ENCODE results near the gene DYNLRB1.

DNA sequence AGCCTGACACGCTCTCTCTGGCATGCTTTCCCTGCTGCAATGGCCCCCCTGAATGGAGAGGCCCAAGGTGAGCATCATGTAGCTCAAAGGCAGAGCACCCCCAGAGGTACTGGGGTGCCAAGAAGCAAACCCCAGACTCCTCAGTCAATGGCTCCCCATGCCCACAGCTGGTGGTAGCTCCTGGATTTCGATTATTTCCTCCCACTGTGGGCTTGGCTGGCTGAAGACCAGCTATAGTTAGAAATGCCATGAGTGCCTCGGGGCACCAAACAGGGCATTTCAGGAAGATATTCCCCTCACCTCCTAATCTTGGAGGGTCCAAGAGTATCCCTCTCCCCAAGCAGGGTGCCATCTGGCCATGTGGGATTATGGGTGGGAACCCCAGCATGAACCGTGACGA lies 59.0 kb downstream of the DYNLRB1 start:
- TF ChIP-seq, protein P1, sequence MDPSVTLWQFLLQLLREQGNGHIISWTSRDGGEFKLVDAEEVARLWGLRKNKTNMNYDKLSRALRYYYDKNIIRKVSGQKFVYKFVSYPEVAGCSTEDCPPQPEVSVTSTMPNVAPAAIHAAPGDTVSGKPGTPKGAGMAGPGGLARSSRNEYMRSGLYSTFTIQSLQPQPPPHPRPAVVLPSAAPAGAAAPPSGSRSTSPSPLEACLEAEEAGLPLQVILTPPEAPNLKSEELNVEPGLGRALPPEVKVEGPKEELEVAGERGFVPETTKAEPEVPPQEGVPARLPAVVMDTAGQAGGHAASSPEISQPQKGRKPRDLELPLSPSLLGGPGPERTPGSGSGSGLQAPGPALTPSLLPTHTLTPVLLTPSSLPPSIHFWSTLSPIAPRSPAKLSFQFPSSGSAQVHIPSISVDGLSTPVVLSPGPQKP (IDR thresholded peaks at IDR 0.05; ENCODE audit: low read depth, low read length): no peak
- TF ChIP-seq, protein P2, sequence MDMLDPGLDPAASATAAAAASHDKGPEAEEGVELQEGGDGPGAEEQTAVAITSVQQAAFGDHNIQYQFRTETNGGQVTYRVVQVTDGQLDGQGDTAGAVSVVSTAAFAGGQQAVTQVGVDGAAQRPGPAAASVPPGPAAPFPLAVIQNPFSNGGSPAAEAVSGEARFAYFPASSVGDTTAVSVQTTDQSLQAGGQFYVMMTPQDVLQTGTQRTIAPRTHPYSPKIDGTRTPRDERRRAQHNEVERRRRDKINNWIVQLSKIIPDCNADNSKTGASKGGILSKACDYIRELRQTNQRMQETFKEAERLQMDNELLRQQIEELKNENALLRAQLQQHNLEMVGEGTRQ (IDR thresholded peaks at IDR 0.05; ENCODE audit: borderline replicate concordance, low read depth, low read length): no peak
- TF ChIP-seq, protein P3, sequence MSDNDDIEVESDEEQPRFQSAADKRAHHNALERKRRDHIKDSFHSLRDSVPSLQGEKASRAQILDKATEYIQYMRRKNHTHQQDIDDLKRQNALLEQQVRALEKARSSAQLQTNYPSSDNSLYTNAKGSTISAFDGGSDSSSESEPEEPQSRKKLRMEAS (IDR thresholded peaks at IDR 0.05; ENCODE audit: low read depth, low read length): no peak
- TF ChIP-seq SREBF2 (IDR thresholded peaks at IDR 0.05; ENCODE audit: low read length) (no peak), MYC (IDR thresholded peaks at IDR 0.05; ENCODE audit: insufficient read depth, insufficient read length, insufficient replicate concordance, low read length, severe bottlenecking) (no peak), RB1 (IDR thresholded peaks at IDR 0.05; ENCODE audit: borderline replicate concordance) (no peak)
- TF ChIP-seq, protein P4, sequence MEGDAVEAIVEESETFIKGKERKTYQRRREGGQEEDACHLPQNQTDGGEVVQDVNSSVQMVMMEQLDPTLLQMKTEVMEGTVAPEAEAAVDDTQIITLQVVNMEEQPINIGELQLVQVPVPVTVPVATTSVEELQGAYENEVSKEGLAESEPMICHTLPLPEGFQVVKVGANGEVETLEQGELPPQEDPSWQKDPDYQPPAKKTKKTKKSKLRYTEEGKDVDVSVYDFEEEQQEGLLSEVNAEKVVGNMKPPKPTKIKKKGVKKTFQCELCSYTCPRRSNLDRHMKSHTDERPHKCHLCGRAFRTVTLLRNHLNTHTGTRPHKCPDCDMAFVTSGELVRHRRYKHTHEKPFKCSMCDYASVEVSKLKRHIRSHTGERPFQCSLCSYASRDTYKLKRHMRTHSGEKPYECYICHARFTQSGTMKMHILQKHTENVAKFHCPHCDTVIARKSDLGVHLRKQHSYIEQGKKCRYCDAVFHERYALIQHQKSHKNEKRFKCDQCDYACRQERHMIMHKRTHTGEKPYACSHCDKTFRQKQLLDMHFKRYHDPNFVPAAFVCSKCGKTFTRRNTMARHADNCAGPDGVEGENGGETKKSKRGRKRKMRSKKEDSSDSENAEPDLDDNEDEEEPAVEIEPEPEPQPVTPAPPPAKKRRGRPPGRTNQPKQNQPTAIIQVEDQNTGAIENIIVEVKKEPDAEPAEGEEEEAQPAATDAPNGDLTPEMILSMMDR (IDR thresholded peaks at IDR 0.05 in 2 of 3, conservative IDR thresholded peaks at IDR 0.05 in 1 of 3; ENCODE audit: control insufficient read depth in 2 of 3, extremely low read depth in 1 of 3, insufficient read depth in 1 of 3, low read depth in 3 of 3, low read length in 3 of 3): no peak
- TF ChIP-seq, protein P5, sequence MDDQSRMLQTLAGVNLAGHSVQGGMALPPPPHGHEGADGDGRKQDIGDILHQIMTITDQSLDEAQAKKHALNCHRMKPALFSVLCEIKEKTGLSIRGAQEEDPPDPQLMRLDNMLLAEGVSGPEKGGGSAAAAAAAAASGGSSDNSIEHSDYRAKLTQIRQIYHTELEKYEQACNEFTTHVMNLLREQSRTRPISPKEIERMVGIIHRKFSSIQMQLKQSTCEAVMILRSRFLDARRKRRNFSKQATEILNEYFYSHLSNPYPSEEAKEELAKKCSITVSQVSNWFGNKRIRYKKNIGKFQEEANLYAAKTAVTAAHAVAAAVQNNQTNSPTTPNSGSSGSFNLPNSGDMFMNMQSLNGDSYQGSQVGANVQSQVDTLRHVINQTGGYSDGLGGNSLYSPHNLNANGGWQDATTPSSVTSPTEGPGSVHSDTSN (IDR thresholded peaks at IDR 0.05; ENCODE audit: insufficient replicate concordance, low read depth, low read length): no peak
